HepG2 (cell line): ENCODE results near the gene ABCB6.

Source experiments
- DNMT1 ChIP-seq: sonication (generic); formaldehyde crosslinking; IDR thresholded peaks from 2 replicates; pipeline ENCODE4 v1.5.1; 2020; ENCODE audit warnings: mild to moderate bottlenecking, missing genetic modification reagents
- POLR2A ChIP-seq, 2 experiments: IDR thresholded peaks; 2 replicates each; pipeline ENCODE4 v1.6.1; 2011; ENCODE audit warnings: low read depth in 2 of 2, low read length in 2 of 2, mild to moderate bottlenecking in 1 of 2, moderate library complexity in 1 of 2; ENCODE audit not compliant: insufficient read depth in 1 of 2
- RNF2 ChIP-seq: fragments of 450-650 bp; conservative IDR thresholded peaks from 2 replicates; pipeline ENCODE4 v1.6.1; 2016; ENCODE audit warnings: low read depth
- TAF1 ChIP-seq: sonication (generic); formaldehyde crosslinking; IDR thresholded peaks from 2 replicates; pipeline ENCODE4 v1.4.0; 2020; ENCODE audit warnings: missing genetic modification reagents
- ZBED4 ChIP-seq: sonication (generic); formaldehyde crosslinking; IDR thresholded peaks from 2 replicates; pipeline ENCODE4 v1.4.0; 2020; ENCODE audit warnings: missing genetic modification reagents, borderline replicate concordance
- ZBTB40 ChIP-seq, 2 experiments: fragments of 450-650 bp in 1 of 2; sonication (generic) in 1 of 2; formaldehyde crosslinking in 1 of 2; IDR thresholded peaks; 2 replicates each; pipeline versions ENCODE4 v1.6.1 to v1.8.0; 2016 to 2022; ENCODE audit warnings: antibody characterized with exemption in 1 of 2, mild to moderate bottlenecking in 1 of 2, missing genetic modification reagents in 1 of 2
- TF ChIP-seq, protein P1 (sequence below): sonication (generic); formaldehyde crosslinking; IDR thresholded peaks from 2 replicates; pipeline ENCODE4 v1.5.0; 2020; ENCODE audit warnings: mild to moderate bottlenecking, missing genetic modification reagents, moderate library complexity

GRCh38 chr2:219184121-219184520 lies 34.6 kb downstream of the ABCB6 start:
- no peak for TF ChIP-seq DNMT1 (CRISPR knock-in tag)
- TF ChIP-seq, protein P1, sequence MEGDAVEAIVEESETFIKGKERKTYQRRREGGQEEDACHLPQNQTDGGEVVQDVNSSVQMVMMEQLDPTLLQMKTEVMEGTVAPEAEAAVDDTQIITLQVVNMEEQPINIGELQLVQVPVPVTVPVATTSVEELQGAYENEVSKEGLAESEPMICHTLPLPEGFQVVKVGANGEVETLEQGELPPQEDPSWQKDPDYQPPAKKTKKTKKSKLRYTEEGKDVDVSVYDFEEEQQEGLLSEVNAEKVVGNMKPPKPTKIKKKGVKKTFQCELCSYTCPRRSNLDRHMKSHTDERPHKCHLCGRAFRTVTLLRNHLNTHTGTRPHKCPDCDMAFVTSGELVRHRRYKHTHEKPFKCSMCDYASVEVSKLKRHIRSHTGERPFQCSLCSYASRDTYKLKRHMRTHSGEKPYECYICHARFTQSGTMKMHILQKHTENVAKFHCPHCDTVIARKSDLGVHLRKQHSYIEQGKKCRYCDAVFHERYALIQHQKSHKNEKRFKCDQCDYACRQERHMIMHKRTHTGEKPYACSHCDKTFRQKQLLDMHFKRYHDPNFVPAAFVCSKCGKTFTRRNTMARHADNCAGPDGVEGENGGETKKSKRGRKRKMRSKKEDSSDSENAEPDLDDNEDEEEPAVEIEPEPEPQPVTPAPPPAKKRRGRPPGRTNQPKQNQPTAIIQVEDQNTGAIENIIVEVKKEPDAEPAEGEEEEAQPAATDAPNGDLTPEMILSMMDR: no peak
- TF ChIP-seq ZBED4 (CRISPR knock-in tag): no peak
- TF ChIP-seq ZBTB40 (IDR thresholded peaks at IDR 0.05): no peak
- no peak for TF ChIP-seq ZBTB40 (CRISPR knock-in tag; IDR thresholded peaks at IDR 0.05)
- no peak for TF ChIP-seq POLR2A (IDR thresholded peaks at IDR 0.05; ENCODE audit: insufficient read depth in 1 of 2, low read depth in 2 of 2, low read length in 2 of 2)
- no peak for TF ChIP-seq RNF2
- no peak for TF ChIP-seq TAF1
